CD14-positive monocyte (primary cell): ENCODE measurements around the gene RALGAPB. TPM values are rescaled to one million over a fixed set of nuclear protein-coding genes. Genes with fewer than 3 reads are reported as not detected.

Experiments used
- DNase-seq, 3 donors: peaks; one replicate each; pipeline ENCODE4 v3.0.0-alpha.2; 2011 to 2022
- H2AFZ ChIP-seq: 2 replicates; pipeline ENCODE4 v1.6.0; 2012; ENCODE audit warnings: mild to moderate bottlenecking, low read depth, low read length, inconsistent platforms; ENCODE audit not compliant: insufficient read depth, poor library complexity, severe bottlenecking
- H3K27ac ChIP-seq, 2 donors: 1 replicate in 1 of 2; 2 replicates in 1 of 2; pipeline ENCODE4 v1.5.1; 2012 to 2013; ENCODE audit warnings: low read length in 2 of 2, control low read depth in 1 of 2, inconsistent platforms in 1 of 2, low read depth in 1 of 2, mild to moderate bottlenecking in 1 of 2
- H3K27me3 ChIP-seq, 2 donors: one replicate each; pipeline versions ENCODE4 v1.6.0 to v1.6.1; 2011 to 2013; ENCODE audit warnings: low read length in 2 of 2; ENCODE audit not compliant: control insufficient read depth in 2 of 2, insufficient read depth in 2 of 2
- H3K36me3 ChIP-seq, 2 donors: replicated peaks in 1 of 2; 1 replicate in 1 of 2; 2 replicates in 1 of 2; pipeline versions ENCODE4 v1.5.1 to v1.6.1; 2012 to 2013; ENCODE audit warnings: low read length in 2 of 2, control low read depth in 1 of 2, inconsistent platforms in 1 of 2, mild to moderate bottlenecking in 1 of 2; ENCODE audit not compliant: insufficient read depth in 2 of 2, control insufficient read depth in 1 of 2
- H3K4me1 ChIP-seq, 2 donors: 1 replicate in 1 of 2; 2 replicates in 1 of 2; pipeline versions ENCODE4 v1.5.1 to v1.6.1; 2012 to 2013; ENCODE audit warnings: low read length in 2 of 2, control low read depth in 1 of 2, inconsistent platforms in 1 of 2, mild to moderate bottlenecking in 1 of 2, moderate library complexity in 1 of 2; ENCODE audit not compliant: insufficient read depth in 2 of 2, control insufficient read depth in 1 of 2
- H3K4me2 ChIP-seq: replicated peaks from 2 replicates; pipeline ENCODE3; 2012; ENCODE audit warnings: low read length, moderate library complexity, mild to moderate bottlenecking; ENCODE audit not compliant: poor library complexity, severe bottlenecking; ENCODE audit errors: extremely low read depth
- H3K4me3 ChIP-seq, 3 experiments: fragments of 200-600 bp in 1 of 3; sonication (generic) in 1 of 3; replicated peaks in 1 of 3; 1 replicate in 2 of 3; 2 replicates in 1 of 3; pipeline ENCODE4 v1.5.1; 2011 to 2013; ENCODE audit warnings: low read length in 3 of 3, mild to moderate bottlenecking in 3 of 3, control low read depth in 2 of 3, low read depth in 2 of 3, inconsistent platforms in 1 of 3, moderate library complexity in 1 of 3
- H3K79me2 ChIP-seq: 2 replicates; pipeline ENCODE4 v1.6.0; 2012; ENCODE audit warnings: mild to moderate bottlenecking, control low read depth, inconsistent platforms, low read length, moderate library complexity; ENCODE audit not compliant: insufficient read depth
- H3K9ac ChIP-seq: 2 replicates; pipeline ENCODE4 v1.6.0; 2017; ENCODE audit warnings: low read length, mild to moderate bottlenecking; ENCODE audit not compliant: insufficient read depth, poor library complexity, severe bottlenecking
- H3K9me3 ChIP-seq, 2 donors: replicated peaks in 1 of 2; 1 replicate in 1 of 2; 2 replicates in 1 of 2; pipeline versions ENCODE4 v1.5.1 to v1.6.1; 2012 to 2013; ENCODE audit warnings: low read length in 2 of 2, control low read depth in 1 of 2; ENCODE audit not compliant: control insufficient read depth in 1 of 2, insufficient read depth in 1 of 2
- H4K20me1 ChIP-seq: 2 replicates; pipeline ENCODE4 v1.6.0; 2012; ENCODE audit warnings: mild to moderate bottlenecking, low read length, control low read depth, moderate library complexity; ENCODE audit not compliant: insufficient read depth
- H3K27ac Mint-ChIP-seq, 7 donors: one replicate each; pipeline ENCODE4 v1.8.0; 2020; ENCODE audit warnings: mild to moderate bottlenecking in 7 of 7, mixed read lengths in 7 of 7, moderate library complexity in 6 of 7, inconsistent platforms in 2 of 7
- H3K27me3 Mint-ChIP-seq, 3 donors: one replicate each; pipeline ENCODE4 v1.8.0; 2021 to 2022; ENCODE audit warnings: low read depth in 3 of 3, mild to moderate bottlenecking in 3 of 3, mixed read lengths in 3 of 3, moderate library complexity in 3 of 3, inconsistent platforms in 1 of 3
- H3K36me3 Mint-ChIP-seq, 2 donors: one replicate each; pipeline ENCODE4 v1.8.0; 2020; ENCODE audit warnings: mixed read lengths in 2 of 2, inconsistent platforms in 1 of 2, mild to moderate bottlenecking in 1 of 2
- H3K4me1 Mint-ChIP-seq: one replicate; pipeline ENCODE4 v1.8.0; 2020; ENCODE audit warnings: mild to moderate bottlenecking, mixed read lengths
- H3K4me3 Mint-ChIP-seq, 2 donors: one replicate each; pipeline ENCODE4 v1.8.0; 2020; ENCODE audit warnings: mild to moderate bottlenecking in 2 of 2, mixed read lengths in 2 of 2, moderate library complexity in 1 of 2
- H3K9me3 Mint-ChIP-seq, 7 donors: one replicate each; pipeline ENCODE4 v1.8.0; 2020 to 2022; ENCODE audit warnings: mixed read lengths in 7 of 7, mild to moderate bottlenecking in 6 of 7, moderate library complexity in 6 of 7, inconsistent platforms in 2 of 7
- WGBS: methylation state at CpG from one replicate; pipeline ENCODE4 v1.1.5; 2013; ENCODE audit warnings: missing lambda C conversion rate; ENCODE audit not compliant: insufficient coverage; 5-methylcytosine and 5-hydroxymethylcytosine counted together
- intact Hi-C, 2 donors: fragments of 100-400 bp; cut with micrococcal nuclease; formaldehyde crosslinking; loops; one replicate each; pipeline versions ENCODE4 v1.15.0 to v1.15.1; 2023
- polyA plus RNA-seq, 3 donors: library from polyadenylated mRNA; depleted of rRNA in 1 of 3; unstranded in 2 of 3; stranded (reverse) in 1 of 3; fragments of 300-500 nt in 2 of 3; fragments of >200 nt in 1 of 3; fragmentation: Illumina TruSeq in 2 of 3; gene quantifications; 1 replicate in 2 of 3; 2 replicates in 1 of 3; pipeline ENCODE4 v1.2.3, GENCODE V29; 2012 to 2021
- TF ChIP-seq, protein P1 (sequence below): fragments of 200-600 bp; IDR thresholded peaks from one replicate; pipeline ENCODE4 v1.8.0; 2022; ENCODE audit warnings: antibody characterized with exemption, mild to moderate bottlenecking

RALGAPB gene
- polyA plus RNA-seq, 3 donors, result 4.7 to 15.5 (median 6.1) TPM

GRCh38 chr20:38466171-38466570 is 6.5 kb upstream of the RALGAPB start:
- intact Hi-C loops, result no loop called here
- 100% methylated on average over 1 of the region's 2 CpGs for WGBS
- no peak overlapping the region for H3K4me2 ChIP-seq
- no peak overlapping the region for H3K4me3 Mint-ChIP-seq
- H3K4me1 ChIP-seq, result no peaks in the 10 kb centered on the region
- H3K27ac Mint-ChIP-seq, result no peak overlapping the region
- H3K36me3 ChIP-seq, result no peaks in the 10 kb centered on the region
- no peaks in the 10 kb centered on the region for H3K4me1 Mint-ChIP-seq
- no peaks in the 10 kb centered on the region for H4K20me1 ChIP-seq
- no peak overlapping the region for H2AFZ ChIP-seq
- no peaks in the 10 kb centered on the region for H3K27me3 ChIP-seq
- peaks cover 0 to 3% (median 2%) of the 10 kb centered on the region in 3 donors for H3K27me3 Mint-ChIP-seq
- H3K36me3 Mint-ChIP-seq, result no peaks in the 10 kb centered on the region
- no peaks in the 10 kb centered on the region for H3K79me2 ChIP-seq
- TF ChIP-seq, protein P1, sequence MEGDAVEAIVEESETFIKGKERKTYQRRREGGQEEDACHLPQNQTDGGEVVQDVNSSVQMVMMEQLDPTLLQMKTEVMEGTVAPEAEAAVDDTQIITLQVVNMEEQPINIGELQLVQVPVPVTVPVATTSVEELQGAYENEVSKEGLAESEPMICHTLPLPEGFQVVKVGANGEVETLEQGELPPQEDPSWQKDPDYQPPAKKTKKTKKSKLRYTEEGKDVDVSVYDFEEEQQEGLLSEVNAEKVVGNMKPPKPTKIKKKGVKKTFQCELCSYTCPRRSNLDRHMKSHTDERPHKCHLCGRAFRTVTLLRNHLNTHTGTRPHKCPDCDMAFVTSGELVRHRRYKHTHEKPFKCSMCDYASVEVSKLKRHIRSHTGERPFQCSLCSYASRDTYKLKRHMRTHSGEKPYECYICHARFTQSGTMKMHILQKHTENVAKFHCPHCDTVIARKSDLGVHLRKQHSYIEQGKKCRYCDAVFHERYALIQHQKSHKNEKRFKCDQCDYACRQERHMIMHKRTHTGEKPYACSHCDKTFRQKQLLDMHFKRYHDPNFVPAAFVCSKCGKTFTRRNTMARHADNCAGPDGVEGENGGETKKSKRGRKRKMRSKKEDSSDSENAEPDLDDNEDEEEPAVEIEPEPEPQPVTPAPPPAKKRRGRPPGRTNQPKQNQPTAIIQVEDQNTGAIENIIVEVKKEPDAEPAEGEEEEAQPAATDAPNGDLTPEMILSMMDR, result no peak
- H3K4me3 ChIP-seq, result no peak overlapping the region
- DNase-seq, result no peak
- H3K9ac ChIP-seq, result no peak overlapping the region
- no peak overlapping the region for H3K27ac ChIP-seq
- H3K9me3 ChIP-seq, result peaks cover 0 to 3% of the 10 kb centered on the region in 2 donors
- peaks cover 3 to 15% (median 10%) of the 10 kb centered on the region in 7 donors for H3K9me3 Mint-ChIP-seq

DNA sequence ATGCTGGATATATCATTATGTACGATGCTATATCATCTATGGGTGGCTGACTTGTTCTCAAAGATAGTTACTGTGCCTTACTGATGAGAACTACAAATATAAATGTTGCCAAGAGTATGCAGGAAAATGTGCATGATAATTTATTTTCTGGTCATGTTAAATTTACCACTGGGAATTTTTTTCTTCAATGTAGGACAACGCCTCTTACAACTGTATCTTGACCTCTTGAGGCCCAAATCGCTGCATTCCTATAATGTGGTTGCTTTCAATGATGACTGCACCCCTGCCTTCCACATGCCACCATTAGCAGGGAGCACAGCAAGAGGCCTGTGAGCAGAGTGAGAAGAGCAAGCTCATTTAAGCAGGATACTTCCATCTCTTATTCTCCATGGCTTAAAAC is 5.7 kb upstream of the RALGAPB start:
- no peak overlapping the region for H3K9ac ChIP-seq
- Mint-ChIP-seq H3K9me3 (peaks cover 3 to 11% (median 6%) of the 10 kb centered on the region in 7 donors), H3K36me3 (no peaks in the 10 kb centered on the region), H3K4me1 (peaks cover 3% of the 10 kb centered on the region), H3K4me3 (no peak overlapping the region), H3K27me3 (peaks cover 2 to 5% (median 2%) of the 10 kb centered on the region in 3 donors), H3K27ac (no peak overlapping the region)
- no peaks in the 10 kb centered on the region for H3K79me2 ChIP-seq
- DNase-seq, result no peak
- H3K27ac ChIP-seq, result no peak overlapping the region
- H3K36me3 ChIP-seq, result no peaks in the 10 kb centered on the region
- no peak overlapping the region for H3K4me3 ChIP-seq
- H4K20me1 ChIP-seq, result no peaks in the 10 kb centered on the region
- H3K4me1 ChIP-seq, result peaks cover 2 to 3% of the 10 kb centered on the region in 2 donors
- no peak overlapping the region for H2AFZ ChIP-seq
- peaks cover 0 to 3% of the 10 kb centered on the region in 2 donors for H3K9me3 ChIP-seq
- H3K4me2 ChIP-seq, result no peak overlapping the region
- intact Hi-C loops, result no loop called here
- TF ChIP-seq, protein P1, result no peak
- WGBS, result no CpG with 5 or more reads among the region's 3 CpGs
- H3K27me3 ChIP-seq, result no peaks in the 10 kb centered on the region
